ENCODE results near the gene BTD. TPM values are rescaled to one million over a fixed set of nuclear protein-coding genes. Genes with fewer than 3 reads are reported as not detected.

The BTD gene
- total RNA-seq, 1 experiment from 2014 or later = 15.6 TPM

GRCh38 chr3:15666277-15666676 lies 64.7 kb downstream of the BTD start:
- DNase-seq = no peak
- H3K36me3 ChIP-seq (ENCODE audit: low read depth) = peaks cover 36% of the 10 kb centered on the region
- H3K9me3 ChIP-seq (ENCODE audit: insufficient read depth, low read depth) = peaks cover 19% of the 10 kb centered on the region
- H3K4me1 ChIP-seq (replicated peaks; ENCODE audit: insufficient read depth) = no peaks in the 10 kb centered on the region
- ChIA-PET POLR2A (ENCODE audit: unreplicated experiment) (no interaction called here), CTCF (no interaction called here)
- BruUV-seq (replicated peaks) = no TSS peak
- H3F3A ChIP-seq (ENCODE audit: insufficient read depth, low read depth) = 0 out of 2 replicates have a peak, but pooled peaks cover 16% of the 10 kb centered on the region
- H3K4me3 ChIP-seq = no peak overlapping the region
- no peaks in the 10 kb centered on the region for H4K20me1 ChIP-seq (ENCODE audit: insufficient read depth)
- no peak overlapping the region for H3K4me2 ChIP-seq
- no peak for TF ChIP-seq CTCF (conservative IDR thresholded peaks at IDR 0.05)
- TF ChIP-seq EZH2 (IDR thresholded peaks at IDR 0.05; ENCODE audit: low read depth) = no peak
- H3K79me2 ChIP-seq (ENCODE audit: low read depth) = no peaks in the 10 kb centered on the region
- no peak overlapping the region for H2AFZ ChIP-seq
- intact Hi-C loops (cut with micrococcal nuclease; ENCODE audit: unreplicated experiment) = loop anchor here (5.0 kb wide), 1 partner anchor 34 kb away; no protein-coding TSS in a partner anchor
- H3K27me3 ChIP-seq (ENCODE audit: insufficient read depth, low read depth) = no peaks in the 10 kb centered on the region
- no peak overlapping the region for H3K27ac ChIP-seq
- no peaks in the 10 kb centered on the region for H3K9me2 ChIP-seq (ENCODE audit: insufficient read depth)

- no peak overlapping the region for H3K27ac ChIP-seq
- POLR2A ChIA-PET (ENCODE audit: unreplicated experiment) = no interaction called here
- H2AFZ ChIP-seq = no peak overlapping the region
- TF ChIP-seq CTCF (conservative IDR thresholded peaks at IDR 0.05) (no peak), EZH2 (IDR thresholded peaks at IDR 0.05; ENCODE audit: low read depth) (no peak)
- no TSS peak for BruUV-seq (replicated peaks)
- no peaks in the 10 kb centered on the region for H4K20me1 ChIP-seq (ENCODE audit: insufficient read depth)
- H3K9me2 ChIP-seq (ENCODE audit: insufficient read depth) = no peaks in the 10 kb centered on the region
- peaks cover 19% of the 10 kb centered on the region for H3K9me3 ChIP-seq (ENCODE audit: insufficient read depth, low read depth)
- 0 out of 2 replicates have a peak, but pooled peaks cover 16% of the 10 kb centered on the region for H3F3A ChIP-seq (ENCODE audit: insufficient read depth, low read depth)
- H3K4me3 ChIP-seq = no peak overlapping the region
- CTCF ChIA-PET = interaction anchor here (0.6 kb wide), 1 partner anchor 41 kb away, joined by 4 read pairs; no protein-coding TSS in a partner anchor
- no peak for DNase-seq
- no peaks in the 10 kb centered on the region for H3K4me1 ChIP-seq (replicated peaks; ENCODE audit: insufficient read depth)
- no peaks in the 10 kb centered on the region for H3K27me3 ChIP-seq (ENCODE audit: insufficient read depth, low read depth)
- intact Hi-C loops (cut with micrococcal nuclease; ENCODE audit: unreplicated experiment) = loop anchor here (5.0 kb wide), 1 partner anchor 35 kb away; no protein-coding TSS in a partner anchor
- no peaks in the 10 kb centered on the region for H3K79me2 ChIP-seq (ENCODE audit: low read depth)
- peaks cover 36% of the 10 kb centered on the region for H3K36me3 ChIP-seq (ENCODE audit: low read depth)
- H3K4me2 ChIP-seq = no peak overlapping the region
Measured at GRCh38 chr3:15667484-15667883, 65.9 kb downstream of the BTD start.

GRCh38 chr3:15673536-15673935 lies 72.0 kb downstream of the BTD start:
- Histone ChIP-seq H3K36me3 (ENCODE audit: low read depth) (peaks cover 64% of the 10 kb centered on the region), H3K9me2 (ENCODE audit: insufficient read depth) (no peaks in the 10 kb centered on the region), H3K79me2 (ENCODE audit: low read depth) (no peaks in the 10 kb centered on the region), H3F3A (ENCODE audit: insufficient read depth, low read depth) (no peaks in the 10 kb centered on the region), H3K4me2 (no peak overlapping the region), H3K9me3 (ENCODE audit: insufficient read depth, low read depth) (no peaks in the 10 kb centered on the region), H3K27ac (no peak overlapping the region), H2AFZ (no peak overlapping the region), H3K4me1 (replicated peaks; ENCODE audit: insufficient read depth) (no peaks in the 10 kb centered on the region), H3K27me3 (ENCODE audit: insufficient read depth, low read depth) (no peaks in the 10 kb centered on the region), H3K4me3 (no peak overlapping the region), H4K20me1 (ENCODE audit: insufficient read depth) (no peaks in the 10 kb centered on the region)
- ChIA-PET CTCF (no interaction called here), POLR2A (ENCODE audit: unreplicated experiment) (no interaction called here)
- no peak for DNase-seq
- TF ChIP-seq CTCF (conservative IDR thresholded peaks at IDR 0.05) (no peak), EZH2 (IDR thresholded peaks at IDR 0.05; ENCODE audit: low read depth) (no peak)
- intact Hi-C loops (cut with micrococcal nuclease; ENCODE audit: unreplicated experiment) = no loop called here
- BruUV-seq (replicated peaks) = no TSS peak
